Endodermal cell (in vitro differentiated cells): ENCODE results near the gene HES3. TPM values are rescaled to one million over a fixed set of nuclear protein-coding genes. Genes with fewer than 3 reads are reported as not detected.

Source experiments
- DNase-seq: peaks from one replicate; pipeline ENCODE4 v3.0.0-alpha.2; 2017
- H3K27ac ChIP-seq: 2 replicates; pipeline ENCODE4 v1.5.1; 2013; ENCODE audit warnings: mild to moderate bottlenecking, low read depth, low read length, moderate library complexity
- H3K27me3 ChIP-seq: 2 replicates; pipeline ENCODE4 v1.6.1; 2013; ENCODE audit warnings: mild to moderate bottlenecking, low read length, moderate library complexity; ENCODE audit not compliant: insufficient read depth, control insufficient read depth, poor library complexity, severe bottlenecking
- H3K36me3 ChIP-seq: 2 replicates; pipeline ENCODE4 v1.7.0; 2013; ENCODE audit warnings: mild to moderate bottlenecking, low read length, moderate library complexity; ENCODE audit not compliant: control insufficient read depth, insufficient read depth
- H3K4me1 ChIP-seq: one replicate; pipeline ENCODE4 v1.7.0; 2013; ENCODE audit warnings: low read length; ENCODE audit not compliant: control insufficient read depth, insufficient read depth
- H3K4me3 ChIP-seq: 2 replicates; pipeline ENCODE4 v1.5.1; 2013; ENCODE audit warnings: mild to moderate bottlenecking, low read length, moderate library complexity
- H3K9ac ChIP-seq: 2 replicates; pipeline ENCODE4 v1.6.1; 2013; ENCODE audit warnings: mild to moderate bottlenecking, low read length, moderate library complexity; ENCODE audit not compliant: poor library complexity, severe bottlenecking; ENCODE audit errors: extremely low read depth
- H3K9me3 ChIP-seq: 2 replicates; pipeline ENCODE4 v1.6.1; 2013; ENCODE audit warnings: mild to moderate bottlenecking, low read length, moderate library complexity; ENCODE audit not compliant: control insufficient read depth
- H3K27ac Mint-ChIP-seq: 2 replicates; pipeline ENCODE4 v1.8.0; 2020; ENCODE audit warnings: mixed read lengths
- H3K27me3 Mint-ChIP-seq: 2 replicates; pipeline ENCODE4 v1.8.0; 2021; ENCODE audit warnings: mild to moderate bottlenecking, mixed read lengths; ENCODE audit not compliant: insufficient read depth
- H3K36me3 Mint-ChIP-seq: 2 replicates; pipeline ENCODE4 v1.8.0; 2020; ENCODE audit warnings: low read depth, mixed read lengths
- H3K4me1 Mint-ChIP-seq: 2 replicates; pipeline ENCODE4 v1.8.0; 2020; ENCODE audit warnings: mixed read lengths
- H3K4me3 Mint-ChIP-seq: 2 replicates; pipeline ENCODE4 v1.8.0; 2020; ENCODE audit warnings: mild to moderate bottlenecking, moderate library complexity, mixed read lengths
- H3K9me3 Mint-ChIP-seq: 2 replicates; pipeline ENCODE4 v1.8.0; 2020; ENCODE audit warnings: mild to moderate bottlenecking, mixed read lengths
- CTCF ChIP-seq: fragments of 200-600 bp; sonication (generic); conservative IDR thresholded peaks from 2 replicates; pipeline ENCODE4 v1.5.0; 2021; ENCODE audit warnings: antibody characterized with exemption, mild to moderate bottlenecking
- WGBS, 2 experiments: methylation state at CpG; one replicate each; pipeline versions ENCODE4 v1.1.5 to v1.1.7; 2013; ENCODE audit warnings: missing lambda C conversion rate in 2 of 2, mixed read lengths in 1 of 2; ENCODE audit not compliant: insufficient coverage in 1 of 2, insufficient read length in 1 of 2; 5-methylcytosine and 5-hydroxymethylcytosine counted together
- total RNA-seq, 2 donors: library from RNA; stranded (reverse); fragmentation: NEBNext Ultra II Directional in 1 of 2; extraction: Animal tissue kit (Norgen Biotek cat#: 25700) in 1 of 2; gene quantifications; 2 replicates in 1 of 2; 3 replicates in 1 of 2; pipeline ENCODE4 v1.2.1, GENCODE V29; 2021

The HES3 gene
- total RNA-seq, 2 donors from 2014 or later = 2.7 TPM; not detected in 1

GRCh38 chr1:6287029-6287428 is 43.0 kb downstream of the HES3 start:
- Histone ChIP-seq H3K9ac (no peak overlapping the region), H3K4me3 (no peak overlapping the region), H3K4me1 (no peaks in the 10 kb centered on the region), H3K27me3 (no peaks in the 10 kb centered on the region), H3K9me3 (no peaks in the 10 kb centered on the region), H3K27ac (no peak overlapping the region), H3K36me3 (no peaks in the 10 kb centered on the region)
- no peak for DNase-seq
- no peaks in the 10 kb centered on the region for H3K27me3 Mint-ChIP-seq
- H3K4me1 Mint-ChIP-seq = no peaks in the 10 kb centered on the region
- WGBS, 2 experiments = 85 to 87% methylated on average over 11 to 13 of the region's 13 CpGs
- no peak overlapping the region for H3K27ac Mint-ChIP-seq
- H3K4me3 Mint-ChIP-seq = no peak overlapping the region
- no peak for TF ChIP-seq CTCF
- no peaks in the 10 kb centered on the region for H3K9me3 Mint-ChIP-seq
- no peaks in the 10 kb centered on the region for H3K36me3 Mint-ChIP-seq

GRCh38 chr1:6287431-6287886 is 43.5 kb downstream of the HES3 start:
- no peaks in the 10 kb centered on the region for H3K36me3 Mint-ChIP-seq
- no peaks in the 10 kb centered on the region for H3K4me1 Mint-ChIP-seq
- Histone ChIP-seq H3K27ac (no peak overlapping the region), H3K4me3 (no peak overlapping the region), H3K9me3 (no peaks in the 10 kb centered on the region), H3K9ac (no peak overlapping the region), H3K27me3 (no peaks in the 10 kb centered on the region), H3K4me1 (no peaks in the 10 kb centered on the region), H3K36me3 (peaks cover 3% of the 10 kb centered on the region)
- WGBS, 2 experiments = 95% methylated on average over 10 of the region's 10 CpGs
- no peaks in the 10 kb centered on the region for H3K27me3 Mint-ChIP-seq
- no peak for TF ChIP-seq CTCF
- H3K9me3 Mint-ChIP-seq = no peaks in the 10 kb centered on the region
- no peak overlapping the region for H3K4me3 Mint-ChIP-seq
- DNase-seq = no peak
- no peak overlapping the region for H3K27ac Mint-ChIP-seq

GRCh38 chr1:6288026-6288425 is 44.0 kb downstream of the HES3 start:
- WGBS, 2 experiments = 88 to 95% methylated on average over 5 to 14 of the region's 14 CpGs
- Mint-ChIP-seq H3K9me3 (no peaks in the 10 kb centered on the region), H3K4me3 (no peak overlapping the region), H3K27ac (no peak overlapping the region), H3K4me1 (no peaks in the 10 kb centered on the region), H3K27me3 (no peaks in the 10 kb centered on the region), H3K36me3 (peaks cover 1% of the 10 kb centered on the region)
- Histone ChIP-seq H3K27ac (no peak overlapping the region), H3K4me3 (no peak overlapping the region), H3K27me3 (no peaks in the 10 kb centered on the region), H3K4me1 (no peaks in the 10 kb centered on the region), H3K9ac (no peak overlapping the region), H3K9me3 (no peaks in the 10 kb centered on the region), H3K36me3 (peaks cover 4% of the 10 kb centered on the region)
- no peak for DNase-seq
- TF ChIP-seq CTCF = no peak
